Measurements from ENCODE around the gene HOXB8.

The HOXB8 gene

DNA sequence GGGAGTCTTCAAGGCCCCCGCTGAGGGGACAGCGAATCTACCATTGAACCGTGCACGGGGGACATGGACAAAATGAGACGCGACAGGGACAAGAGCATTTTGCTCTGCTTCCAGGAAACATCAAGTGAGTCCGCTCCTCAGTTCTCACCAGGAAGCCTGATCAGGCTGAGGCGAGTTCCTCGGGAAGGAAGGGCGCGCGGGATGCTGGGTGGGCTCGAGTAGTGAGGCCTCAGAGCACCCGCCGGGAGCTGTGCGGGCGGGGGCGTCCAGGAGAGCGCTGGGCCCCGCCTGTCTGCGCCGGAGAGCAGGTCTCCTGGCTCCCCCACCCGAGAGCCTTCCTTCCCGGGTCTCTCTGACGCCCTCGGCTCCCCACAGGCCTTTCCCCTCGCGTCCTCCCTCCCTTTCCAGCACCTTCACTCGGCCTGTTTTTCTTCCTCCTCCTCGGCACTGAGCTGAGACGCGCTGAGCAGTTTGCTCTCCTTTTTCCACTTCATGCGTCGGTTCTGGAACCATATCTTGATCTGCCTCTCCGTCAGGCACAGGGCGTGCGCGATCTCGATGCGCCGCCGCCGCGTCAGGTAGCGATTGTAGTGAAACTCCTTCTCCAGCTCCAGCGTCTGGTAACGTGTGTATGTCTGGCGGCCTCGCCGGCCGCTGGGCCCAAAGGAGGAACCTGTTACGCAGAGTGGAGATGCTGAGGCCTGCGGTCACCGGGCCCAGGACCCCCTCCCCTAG is 18.9 kb downstream of the HOXB8 start:
- DNase-seq (ENCODE audit: low read depth): no peak

DNA sequence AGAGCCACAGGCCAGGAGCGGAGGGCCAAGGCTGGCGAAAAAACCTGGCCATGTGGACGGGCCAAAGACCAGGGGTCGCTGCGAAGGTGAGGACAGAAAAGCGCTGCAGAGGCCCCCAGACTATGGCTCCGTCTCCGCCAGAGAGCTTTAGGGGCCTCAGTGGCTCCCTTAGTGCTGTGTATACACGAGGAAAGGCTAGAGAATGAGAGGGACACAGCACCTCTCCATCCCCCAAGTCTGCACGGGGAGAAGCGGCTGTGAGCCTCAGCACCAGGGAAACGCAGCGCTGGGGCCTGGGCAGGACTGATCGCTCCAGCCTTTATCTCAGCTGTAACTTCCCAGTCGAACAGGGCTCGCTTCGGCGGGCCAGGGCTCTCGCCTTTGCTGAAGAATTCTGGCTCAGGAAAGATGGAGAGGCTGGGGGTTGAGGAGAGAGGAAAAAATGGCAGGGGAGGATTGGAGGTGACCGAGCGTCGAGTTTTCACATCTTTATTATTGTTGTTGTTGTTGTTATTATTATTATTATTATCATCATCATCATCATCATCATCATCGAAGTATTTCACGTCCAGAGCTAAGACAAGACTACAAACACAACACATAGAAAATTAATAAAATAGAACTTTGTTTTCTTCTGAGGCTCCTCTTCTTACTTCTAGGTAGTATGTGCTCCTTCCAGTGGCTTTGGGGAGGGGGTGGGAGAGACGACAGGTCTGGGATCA is 19.7 kb downstream of the HOXB8 start:
- no peak for DNase-seq (ENCODE audit: low read depth)

DNA sequence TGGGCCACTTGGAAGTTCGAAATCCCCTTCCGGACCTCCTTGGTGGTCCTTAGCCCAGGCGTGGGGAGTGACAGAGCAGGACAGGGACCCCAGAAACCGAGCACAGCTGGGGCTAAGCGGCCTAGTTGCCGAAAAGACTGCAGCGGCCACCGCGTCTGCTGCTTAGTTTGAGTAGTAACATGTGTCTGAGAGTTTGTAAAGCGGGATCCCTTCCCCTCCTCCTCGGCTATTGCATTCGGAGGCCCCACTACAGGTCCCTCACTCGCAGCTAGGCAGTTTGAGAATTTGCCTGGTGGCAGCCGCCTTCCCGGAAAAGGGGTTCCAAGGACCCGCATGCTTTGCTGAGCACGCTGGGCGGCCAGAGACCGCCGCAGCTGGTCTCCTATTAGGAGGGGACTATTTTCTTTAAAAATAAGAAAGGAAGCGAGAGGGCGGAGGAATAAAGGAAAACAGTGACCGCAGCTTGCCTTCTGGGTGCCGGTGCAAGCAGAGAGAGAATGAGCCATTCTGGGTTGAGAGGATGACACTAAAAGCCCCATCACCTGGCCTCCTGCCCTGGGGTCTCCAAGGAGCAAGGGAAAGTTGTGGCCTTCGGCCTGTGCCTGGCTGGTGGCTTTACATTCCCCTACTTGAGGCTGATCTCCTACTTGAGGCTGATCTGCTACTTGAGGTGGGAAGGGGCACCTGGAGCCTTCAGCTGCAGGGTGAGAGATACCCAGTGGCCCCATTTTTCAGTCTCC is 20.4 kb downstream of the HOXB8 start:
- DNase-seq (ENCODE audit: low read depth): no peak

DNA sequence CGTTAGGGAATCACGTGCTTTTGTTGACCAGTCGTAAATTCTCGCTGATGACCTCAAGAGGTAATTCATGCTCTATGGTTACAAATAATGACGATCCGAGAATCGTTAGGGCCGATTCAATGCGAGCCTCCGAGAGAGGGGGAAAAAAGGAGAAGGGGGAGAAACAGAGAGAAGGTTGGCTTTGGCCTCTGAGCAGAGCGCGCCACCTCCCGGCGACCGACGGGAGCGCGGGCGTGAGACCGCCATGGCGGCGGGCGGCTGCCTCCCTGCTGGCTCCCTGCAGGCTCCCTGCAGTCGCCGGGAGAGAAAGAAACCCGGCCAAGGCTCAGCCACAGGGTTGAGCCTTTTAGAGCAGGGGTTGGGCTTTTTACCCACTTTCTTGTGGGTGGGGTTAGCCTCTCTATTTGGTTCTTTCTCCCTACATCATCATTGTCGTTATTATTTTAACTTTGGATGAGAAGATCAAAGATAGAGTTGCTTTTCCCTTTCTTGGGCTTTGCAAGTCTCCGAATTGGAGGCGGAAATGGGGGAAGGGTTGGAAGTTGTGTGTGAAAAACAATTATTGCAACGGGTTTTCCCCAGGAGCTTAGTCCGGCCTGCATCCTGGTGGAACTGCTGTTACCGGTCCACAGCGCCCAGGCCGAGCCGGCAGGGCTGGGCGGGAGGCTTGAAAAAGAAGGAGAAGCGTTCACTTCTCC is 21.1 kb downstream of the HOXB8 start:
- no peak for DNase-seq (ENCODE audit: low read depth)

DNA sequence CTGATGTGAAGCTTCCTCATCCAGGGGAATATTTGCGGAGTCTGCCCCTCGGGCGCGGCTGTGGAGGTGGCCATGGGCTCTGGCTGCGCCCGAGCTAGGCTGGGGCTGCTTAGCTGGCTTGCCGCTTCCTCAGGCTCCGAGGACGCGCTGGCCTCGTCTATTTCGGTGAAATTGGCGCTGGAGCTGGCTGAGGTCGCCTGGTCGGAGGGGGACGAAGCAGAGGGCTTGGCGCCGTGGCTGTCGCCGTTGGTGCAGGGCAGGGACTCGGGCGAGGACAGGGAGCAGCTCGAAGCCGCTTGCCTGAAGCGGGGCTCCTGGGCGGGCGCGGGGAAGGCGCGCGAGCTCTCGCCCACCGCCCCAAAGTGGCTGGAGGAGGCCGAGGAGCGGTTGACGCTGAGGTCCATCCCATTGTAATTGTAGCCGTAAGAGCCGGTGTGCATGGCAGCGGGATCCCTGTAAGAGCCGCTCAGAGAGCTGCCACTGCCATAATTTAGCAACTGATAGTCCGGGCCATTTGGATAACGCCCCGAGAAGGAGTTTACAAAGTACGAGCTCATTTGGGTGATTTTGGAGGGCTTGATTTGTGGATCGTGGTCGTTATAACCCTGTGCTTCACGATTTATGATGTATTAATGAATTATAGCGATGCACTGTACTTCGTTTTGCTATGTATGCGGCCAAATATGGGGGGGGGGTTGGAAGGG is 21.8 kb downstream of the HOXB8 start, which contains the start of gene HOXB5:
TSS of gene HOXB5 (minus strand) at position 654 of the 704 bp plus-strand sequence. CDS start at position 557, 97 bp downstream.
- no peak for DNase-seq (ENCODE audit: low read depth)

DNA sequence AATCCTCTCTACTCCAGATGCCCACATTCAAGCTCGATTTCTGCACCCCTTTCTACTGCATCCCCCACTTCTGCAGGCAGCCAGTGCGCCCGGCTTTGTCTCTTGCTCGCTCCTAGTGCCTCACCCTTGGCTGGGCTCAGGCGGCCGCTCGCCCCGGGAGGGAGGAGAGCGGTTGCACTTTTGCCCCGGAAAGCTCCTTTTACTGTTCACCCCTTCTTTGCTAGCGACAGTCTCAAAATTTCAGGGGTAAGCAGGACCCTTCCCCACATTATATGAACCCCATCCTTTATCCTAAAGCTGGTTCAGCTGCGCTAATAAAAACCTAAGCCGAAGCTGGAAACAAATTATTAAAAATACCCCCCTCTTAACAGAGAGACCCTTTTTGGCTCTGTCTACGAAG is 22.5 kb downstream of the HOXB8 start:
- no peak for DNase-seq (ENCODE audit: low read depth)

DNA sequence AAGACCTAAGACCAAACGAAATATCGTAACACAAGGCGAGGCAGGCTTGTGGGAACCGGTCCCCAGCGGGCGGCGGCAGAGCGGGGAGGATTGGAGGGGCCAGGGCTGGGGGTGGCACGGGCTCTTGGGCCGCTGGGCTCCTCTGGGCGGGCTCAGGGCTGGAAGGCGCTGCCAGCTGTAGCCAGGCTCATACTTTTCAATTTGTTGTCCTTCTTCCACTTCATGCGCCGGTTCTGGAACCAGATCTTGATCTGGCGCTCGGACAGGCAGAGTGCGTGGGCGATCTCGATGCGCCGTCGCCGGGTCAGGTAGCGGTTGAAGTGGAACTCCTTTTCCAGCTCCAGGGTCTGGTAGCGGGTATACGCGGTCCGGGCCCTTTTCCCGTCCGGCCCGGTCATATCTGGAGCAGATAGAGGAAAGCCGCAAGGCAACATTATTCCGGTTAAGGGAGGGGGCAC is 23.0 kb downstream of the HOXB8 start:
- DNase-seq (ENCODE audit: low read depth): no peak

DNA sequence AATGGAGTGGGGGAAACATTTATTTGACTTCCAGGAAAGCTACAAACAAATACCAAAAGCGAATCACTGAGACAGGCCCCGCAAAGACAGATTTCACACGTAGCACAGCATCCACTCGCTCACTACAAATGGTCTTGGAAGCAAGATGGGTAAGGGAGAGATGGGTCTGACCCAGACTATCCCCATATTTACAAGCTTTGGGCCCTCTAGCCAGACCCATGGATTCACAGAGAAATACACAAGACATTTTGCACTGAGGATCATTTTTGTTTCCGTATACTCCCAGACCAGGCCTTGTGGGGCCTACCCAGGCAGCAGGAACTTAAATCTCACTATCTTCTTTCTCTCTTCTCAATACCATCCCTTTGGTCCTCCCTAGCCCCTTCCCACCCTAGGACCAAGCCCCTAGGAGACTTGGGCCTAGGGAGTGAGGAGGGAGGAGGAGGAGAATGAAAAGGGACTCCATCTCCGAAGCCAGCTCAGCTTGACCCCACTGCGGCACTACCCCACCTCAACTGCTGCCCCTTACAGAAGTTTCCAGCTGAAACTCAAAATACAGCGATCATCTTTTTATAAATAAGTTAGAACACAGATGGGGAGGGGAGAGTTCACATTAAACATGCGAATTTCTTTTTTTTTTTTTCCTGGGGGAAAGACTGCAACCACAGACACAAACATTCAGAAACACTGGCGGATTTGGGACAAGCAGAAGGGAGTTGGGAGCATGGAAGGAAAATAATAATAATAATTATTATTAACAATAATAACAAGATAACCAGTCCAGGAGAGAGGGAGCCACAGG is 23.6 kb downstream of the HOXB8 start:
- DNase-seq (ENCODE audit: low read depth): no peak

DNA sequence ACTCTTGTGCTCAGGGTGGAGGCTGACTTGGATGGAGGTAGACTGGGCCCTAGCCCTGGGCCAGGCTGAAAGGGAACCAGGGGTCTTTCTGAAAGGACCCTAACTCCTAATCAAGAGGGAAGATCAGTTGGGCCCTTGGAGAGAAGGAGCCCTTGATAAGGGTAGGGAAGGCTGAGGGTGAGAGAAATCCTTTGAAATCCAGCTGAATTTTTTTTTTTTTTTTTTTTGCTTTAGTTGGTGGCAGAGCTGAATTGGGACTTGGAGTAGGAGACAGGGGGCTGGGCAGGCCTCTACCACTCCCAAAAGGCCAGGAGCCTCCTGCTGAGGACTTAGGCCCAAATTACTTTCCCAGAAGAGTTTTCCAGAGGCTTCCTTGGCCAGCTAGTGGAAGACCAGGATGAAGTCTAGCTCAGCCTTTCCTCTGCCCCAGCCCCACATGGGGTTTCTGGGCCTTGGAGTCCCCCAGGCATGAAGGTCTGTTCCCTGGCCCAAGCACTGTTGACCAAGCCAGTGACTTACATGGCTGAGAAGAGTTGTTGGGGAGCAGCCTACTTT is 24.4 kb downstream of the HOXB8 start:
- DNase-seq (ENCODE audit: low read depth): no peak

DNA sequence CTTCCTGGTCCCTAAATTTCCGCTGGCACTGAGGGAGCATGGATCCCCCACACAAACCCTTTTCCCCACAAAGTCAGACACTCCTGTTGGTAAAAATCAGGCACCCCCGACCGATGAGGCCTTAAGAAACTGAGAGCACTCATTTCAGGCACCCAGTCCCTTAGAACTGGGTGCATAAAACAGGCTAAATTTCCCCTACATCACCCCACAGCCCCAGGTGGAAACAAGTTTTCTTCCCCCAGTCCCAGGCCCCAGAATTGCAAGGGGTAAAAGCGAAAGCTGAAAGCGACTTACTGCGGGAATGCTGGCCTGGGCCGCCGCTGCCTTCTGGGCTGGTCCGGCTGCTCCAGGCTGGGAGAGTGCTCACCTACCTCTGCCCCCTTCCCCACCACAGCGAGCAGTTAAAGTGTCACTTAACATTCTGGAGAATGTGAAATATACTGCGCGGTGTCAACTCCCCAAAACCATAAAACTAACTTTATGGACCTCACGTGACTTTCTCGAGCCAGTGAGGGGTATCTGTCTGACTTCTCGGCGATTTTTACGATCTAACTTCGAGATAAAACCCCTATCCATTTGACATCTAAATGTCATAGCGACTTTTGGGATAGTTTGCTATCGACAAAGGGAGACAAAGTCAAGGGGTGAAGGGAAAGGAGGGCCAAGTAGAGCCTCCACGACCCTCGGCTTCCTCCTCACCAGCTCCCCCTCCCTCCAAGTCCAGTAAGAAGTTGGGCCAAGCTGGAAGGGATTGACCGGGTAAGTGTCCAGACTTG is 25.1 kb downstream of the HOXB8 start, which contains the start of gene HOXB3:
TSS of gene HOXB3 (minus strand) at position 411 of the 776 bp plus-strand sequence. CDS start 37,767 bp downstream, outside the sequence.
- DNase-seq (ENCODE audit: low read depth): no peak

DNA sequence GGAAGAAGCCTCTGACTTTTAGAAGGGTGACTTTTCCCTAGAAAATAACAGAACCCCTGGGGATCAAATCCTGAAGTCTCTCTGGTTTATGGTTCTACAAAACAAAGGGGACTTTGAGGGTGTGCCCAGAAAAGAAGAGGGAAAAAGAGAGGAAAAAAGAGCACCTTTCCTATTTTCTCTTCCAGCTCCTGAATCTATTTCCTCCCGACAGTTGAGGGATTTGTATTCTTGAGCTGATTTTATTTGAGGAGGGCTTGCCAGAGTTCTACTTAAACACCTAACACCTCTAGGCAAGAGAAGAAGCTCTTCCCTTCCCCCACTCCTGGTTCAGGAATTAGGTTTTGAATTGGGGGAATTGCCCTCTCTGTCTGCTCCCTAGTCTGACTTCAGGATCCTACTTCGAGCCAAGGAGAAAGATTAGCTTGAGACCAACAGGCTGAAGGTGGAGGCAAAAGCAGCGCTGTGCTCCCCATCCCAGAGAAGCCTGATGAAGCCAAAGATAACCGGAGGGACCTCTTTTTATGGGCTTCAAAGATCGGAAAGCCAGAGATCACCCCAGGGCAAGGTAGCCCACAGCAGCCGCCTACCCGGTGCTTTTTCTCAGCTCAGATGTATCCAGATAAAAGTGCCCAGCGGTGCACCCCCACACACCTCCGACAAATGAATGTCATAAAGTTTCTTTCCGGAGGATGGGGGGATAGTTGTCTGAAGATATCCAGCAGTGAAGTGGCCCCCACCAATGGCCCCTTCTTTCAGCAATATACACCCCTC is 25.8 kb downstream of the HOXB8 start:
- DNase-seq (ENCODE audit: low read depth): no peak

DNA sequence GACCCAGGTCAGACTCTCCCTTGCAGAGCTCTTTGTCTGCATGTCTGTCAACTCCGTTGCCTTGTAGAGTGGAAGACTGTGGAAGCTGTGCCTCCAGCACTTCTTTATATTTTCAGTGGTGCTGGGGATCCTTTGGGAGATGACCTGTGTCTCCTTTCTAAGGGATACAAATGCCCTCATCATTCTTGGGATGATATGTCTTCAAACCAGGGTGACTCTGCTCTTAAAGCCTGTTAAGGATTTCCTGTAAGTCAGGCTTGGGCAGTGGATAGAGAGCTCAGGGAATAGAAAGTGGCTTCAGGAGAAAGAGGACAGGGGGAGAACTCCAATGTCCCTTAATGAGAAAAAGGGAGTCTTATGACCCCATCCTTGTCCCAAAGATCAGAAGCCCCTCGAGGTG is 26.6 kb downstream of the HOXB8 start:
- no peak for DNase-seq (ENCODE audit: low read depth)

DNA sequence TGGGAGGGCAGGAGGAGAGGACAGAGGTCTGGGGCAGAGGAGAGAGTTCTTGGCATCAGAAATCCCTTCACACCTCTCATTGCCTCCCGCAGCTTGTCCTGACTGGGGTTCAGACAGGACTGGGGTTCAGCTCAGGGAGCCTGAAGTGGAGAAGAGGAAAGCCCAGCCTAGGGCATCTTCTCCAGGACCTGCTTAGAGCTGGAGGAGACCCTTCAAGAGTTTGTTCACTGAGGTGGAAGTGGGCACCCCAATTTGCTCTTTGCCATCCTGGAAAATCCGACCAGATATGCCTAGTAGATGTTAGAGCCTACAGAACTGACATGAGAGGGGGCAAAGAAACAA is 27.0 kb downstream of the HOXB8 start:
- DNase-seq (ENCODE audit: low read depth): no peak

DNA sequence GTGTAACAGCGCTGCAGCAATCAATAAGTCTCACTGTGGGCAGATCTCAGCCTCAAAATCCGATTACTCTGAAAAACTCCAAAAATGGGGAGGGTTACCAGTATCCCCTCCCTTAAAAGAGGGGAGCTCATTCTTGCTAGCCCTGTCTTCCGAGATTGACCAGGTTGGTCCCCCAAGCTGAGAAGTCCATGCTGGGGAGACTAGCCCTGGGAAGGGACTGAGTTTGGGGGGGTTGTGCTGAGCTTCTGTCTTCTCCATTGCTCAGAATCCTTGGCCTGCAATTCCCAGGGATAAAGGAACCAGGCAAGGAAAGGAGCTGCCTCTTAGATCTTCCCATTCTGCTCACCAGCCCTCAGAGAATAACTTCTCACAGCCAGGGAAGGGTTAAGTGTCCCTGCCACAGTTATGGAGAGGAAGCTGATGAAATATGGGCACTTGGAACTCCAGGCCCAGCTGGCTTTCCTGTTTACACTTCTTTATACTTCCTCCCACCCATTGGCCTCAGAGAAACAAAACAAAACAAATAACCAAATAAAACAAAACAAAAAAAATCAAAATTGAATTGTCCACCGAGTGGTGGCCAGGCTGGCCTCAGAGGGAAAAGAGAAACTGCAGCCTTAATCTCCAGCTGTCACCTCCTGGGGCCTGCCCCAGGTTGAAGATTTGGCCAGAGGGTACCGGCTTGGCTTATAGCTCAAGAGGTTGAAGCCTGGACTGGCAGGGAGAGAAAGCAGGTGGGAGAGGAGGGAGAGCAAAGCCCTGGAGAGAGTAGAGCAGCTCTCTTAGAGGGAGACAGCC is 27.6 kb downstream of the HOXB8 start:
- no peak for DNase-seq (ENCODE audit: low read depth)

DNA sequence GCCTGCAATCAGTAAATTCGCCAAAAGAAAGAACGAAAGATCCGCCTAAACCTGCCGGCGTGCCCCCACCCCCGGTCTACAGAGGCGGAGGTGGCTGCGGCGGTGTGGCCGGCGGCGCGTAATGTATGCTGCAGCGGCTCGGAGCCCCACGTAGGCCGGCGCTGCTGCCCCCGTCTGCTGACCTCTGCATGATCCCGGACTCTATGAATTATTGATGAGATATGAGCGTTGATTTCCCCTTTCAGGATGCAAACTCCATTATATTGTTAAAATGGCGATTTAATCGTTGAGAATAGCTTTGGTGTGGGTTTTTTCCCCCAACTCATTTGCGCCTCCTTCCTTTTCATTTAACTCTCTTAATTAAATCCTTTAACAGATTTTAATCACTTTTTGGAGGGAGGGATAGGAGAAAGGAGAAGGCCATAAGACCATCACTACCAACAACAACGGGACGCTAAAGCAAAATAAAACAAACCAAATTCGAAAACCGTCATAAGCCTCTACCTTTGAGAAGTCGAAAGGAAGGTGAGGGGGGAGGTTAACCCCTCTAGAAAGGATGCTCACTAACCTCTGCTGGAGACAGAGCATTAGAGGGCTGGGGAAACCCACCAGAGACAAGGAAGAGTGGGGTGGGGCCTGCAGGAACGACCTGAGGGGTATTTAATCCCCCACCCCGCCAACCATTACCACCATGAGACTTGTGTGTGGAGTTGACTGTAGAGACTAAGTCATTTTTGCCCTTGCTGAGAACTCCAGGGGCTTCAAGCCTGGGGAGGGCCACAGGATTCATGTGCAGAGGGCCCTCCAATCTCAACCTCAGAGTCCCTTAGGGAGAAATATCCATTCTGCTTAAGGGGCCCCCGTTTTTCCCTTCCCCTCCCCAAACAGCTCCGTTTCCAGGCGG is 28.5 kb downstream of the HOXB8 start:
- DNase-seq (ENCODE audit: low read depth): no peak

DNA sequence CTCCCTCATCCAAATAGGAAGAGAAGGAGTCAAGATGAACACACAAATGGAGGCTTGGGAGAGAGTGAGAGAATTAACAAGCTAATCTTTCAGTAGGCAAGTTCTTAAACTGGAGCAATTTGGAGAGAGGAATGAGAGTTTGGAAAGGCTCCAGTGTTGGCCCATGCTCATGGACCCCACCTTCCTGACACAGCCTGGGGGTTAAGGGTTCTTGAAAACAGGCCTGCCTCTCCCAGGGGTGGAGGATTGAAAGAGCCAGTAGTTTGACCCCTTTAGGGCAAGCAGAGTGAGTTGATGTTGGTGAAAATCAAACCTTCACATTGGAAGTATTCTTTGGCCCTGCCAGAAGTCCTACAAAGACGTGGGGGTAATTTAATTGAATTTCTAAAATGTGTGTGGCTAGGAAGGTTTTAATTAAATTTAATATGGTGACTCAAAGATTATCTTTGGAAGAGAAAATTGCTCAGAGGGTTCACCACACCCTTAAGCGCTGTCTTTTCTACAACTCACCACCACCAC is 30.8 kb downstream of the HOXB8 start:
- DNase-seq (ENCODE audit: low read depth): no peak
